LNCaP clone FGC (cell line): Measurements from ENCODE around the gene ZNF132.
"Not testable (repeated sequence)": the region's sequence is repeated elsewhere in the genome, so short reads cannot be mapped to it uniquely, and the experiment has no call there.

Source experiments
- DNase-seq: peaks from one replicate; pipeline ENCODE4 v3.0.0-alpha.2; 2011; ENCODE audit warnings: low read depth
- H3K4me3 ChIP-seq: 2 replicates; pipeline ENCODE4 v1.5.1; 2011; ENCODE audit warnings: mild to moderate bottlenecking, low read depth, low read length, control low read depth
- TF ChIP-seq, protein P1 (sequence below): IDR thresholded peaks from 2 replicates; pipeline ENCODE4 v1.5.1; 2012; ENCODE audit warnings: mild to moderate bottlenecking; ENCODE audit not compliant: control insufficient read depth, insufficient read depth; ENCODE audit errors: extremely low read depth

The ZNF132 gene

GRCh38 chr19:58451358-58452101 is 11.6 kb upstream of the ZNF132 start, which contains the start of gene ZNF324B:
ZNF324B (plus strand) TSS chr19:58451622; CDS start chr19:58453702, 2,080 bp downstream.
- peak; percentile 87 for DNase-seq
- peak within 1 kb of the TSS; percentile 79 for H3K4me3 ChIP-seq

GRCh38 chr19:58450856-58451357 is 11.0 kb upstream of the ZNF132 start:
- peak; percentile 66 for DNase-seq
- H3K4me3 ChIP-seq, result peak overlapping the region; percentile 79

More at GRCh38 chr19:58451358-58452101, 11.6 kb upstream of the ZNF132 start, which contains the start of gene ZNF324B:
- TF ChIP-seq, protein P1, sequence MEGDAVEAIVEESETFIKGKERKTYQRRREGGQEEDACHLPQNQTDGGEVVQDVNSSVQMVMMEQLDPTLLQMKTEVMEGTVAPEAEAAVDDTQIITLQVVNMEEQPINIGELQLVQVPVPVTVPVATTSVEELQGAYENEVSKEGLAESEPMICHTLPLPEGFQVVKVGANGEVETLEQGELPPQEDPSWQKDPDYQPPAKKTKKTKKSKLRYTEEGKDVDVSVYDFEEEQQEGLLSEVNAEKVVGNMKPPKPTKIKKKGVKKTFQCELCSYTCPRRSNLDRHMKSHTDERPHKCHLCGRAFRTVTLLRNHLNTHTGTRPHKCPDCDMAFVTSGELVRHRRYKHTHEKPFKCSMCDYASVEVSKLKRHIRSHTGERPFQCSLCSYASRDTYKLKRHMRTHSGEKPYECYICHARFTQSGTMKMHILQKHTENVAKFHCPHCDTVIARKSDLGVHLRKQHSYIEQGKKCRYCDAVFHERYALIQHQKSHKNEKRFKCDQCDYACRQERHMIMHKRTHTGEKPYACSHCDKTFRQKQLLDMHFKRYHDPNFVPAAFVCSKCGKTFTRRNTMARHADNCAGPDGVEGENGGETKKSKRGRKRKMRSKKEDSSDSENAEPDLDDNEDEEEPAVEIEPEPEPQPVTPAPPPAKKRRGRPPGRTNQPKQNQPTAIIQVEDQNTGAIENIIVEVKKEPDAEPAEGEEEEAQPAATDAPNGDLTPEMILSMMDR, result 0 out of 2 replicates have a peak, but pooled peaks have one; percentile 1

DNA sequence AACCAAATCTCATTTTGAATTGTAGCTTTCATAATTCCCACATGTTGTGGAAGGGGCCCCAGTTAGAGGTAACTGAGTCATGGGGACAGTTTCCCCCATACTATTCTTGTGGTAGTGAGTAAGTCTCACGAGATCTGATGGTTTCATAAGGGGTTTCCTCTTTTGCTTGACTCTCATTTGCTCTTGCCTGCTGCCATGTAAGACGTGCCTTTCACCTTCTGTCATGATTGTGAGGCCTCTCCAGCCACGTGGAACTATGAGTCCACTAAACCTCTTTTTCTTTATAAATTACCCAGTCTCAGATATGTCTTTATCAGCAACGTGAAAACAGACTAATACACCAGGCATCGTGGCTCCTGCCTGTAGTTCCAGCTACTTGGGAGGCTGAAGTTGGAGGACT is 10.0 kb upstream of the ZNF132 start:
- not testable (repeated sequence) for H3K4me3 ChIP-seq, DNase-seq

More at GRCh38 chr19:58450856-58451357, 11.0 kb upstream of the ZNF132 start:
- TF ChIP-seq, protein P1, result no peak

DNA sequence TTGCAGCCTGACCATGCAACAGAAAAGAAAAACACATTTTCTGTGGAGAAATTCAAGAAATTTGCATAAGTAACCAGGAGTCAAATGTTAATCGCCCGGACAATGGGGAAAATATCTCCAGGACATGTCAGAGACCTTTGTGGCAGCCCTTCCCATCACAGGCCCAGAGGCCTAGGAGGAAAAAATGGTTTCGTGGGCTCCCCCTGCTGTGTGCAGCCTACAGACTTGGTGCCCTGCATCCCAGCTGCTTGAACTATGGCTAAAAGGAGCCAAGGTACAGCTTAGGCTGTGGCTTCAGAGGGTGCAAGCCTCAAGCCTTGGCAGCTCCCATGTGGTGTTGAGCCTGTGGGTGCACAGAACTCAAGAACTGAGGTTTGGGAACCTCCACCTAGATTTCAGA is 8.9 kb upstream of the ZNF132 start:
- H3K4me3 ChIP-seq, DNase-seq: not testable (repeated sequence)

GRCh38 chr19:58442986-58443385 is 3.0 kb upstream of the ZNF132 start:
- H3K4me3 ChIP-seq, DNase-seq: not testable (repeated sequence)

GRCh38 chr19:58440556-58440955 is 603 bp upstream of the ZNF132 start:
- no peak for DNase-seq
- H3K4me3 ChIP-seq, result peak overlapping the region; percentile 86
- TF ChIP-seq, protein P1, result no peak

DNA sequence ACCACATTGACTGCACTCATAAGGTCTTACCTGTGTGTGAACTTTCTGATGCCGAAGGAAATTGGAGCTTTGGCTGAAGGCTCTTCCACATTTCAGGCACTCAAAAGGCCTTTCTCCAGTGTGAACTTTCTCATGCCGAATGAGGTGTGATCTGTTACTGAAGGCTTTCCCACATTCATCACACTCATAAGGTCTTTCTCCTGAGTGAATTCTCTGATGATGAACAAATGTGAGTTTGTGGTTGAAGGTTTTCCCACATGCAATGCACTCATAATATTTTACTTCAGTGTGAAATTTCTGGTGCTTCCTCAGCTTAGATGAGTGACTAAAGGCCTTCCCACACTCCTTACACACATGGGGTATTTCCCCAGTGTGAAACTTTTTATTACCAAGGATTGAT is 5.7 kb downstream of the ZNF132 start:
- DNase-seq, result no peak
- TF ChIP-seq, protein P1, result no peak
- no peak overlapping the region for H3K4me3 ChIP-seq

- no peak for DNase-seq
- TF ChIP-seq, protein P1, result no peak
- no peak overlapping the region for H3K4me3 ChIP-seq
These were observed 10.2 kb downstream of the ZNF132 start for GRCh38 chr19:58429745-58430144.
